Stimulated activated CD4-positive, alpha-beta T cell treated with anti-CD3 and anti-CD28 coated beads, Interleukin-15, amount 100 ng/mL, for 24 hours (primary cell): ENCODE results near the gene SLC2A13.
"Not testable (repeated sequence)": the region's sequence is repeated elsewhere in the genome, so short reads cannot be mapped to it uniquely, and the experiment has no call there.

Experiments used
- DNase-seq: peaks from one replicate; pipeline ENCODE4 v3.0.0-alpha.2; 2020

SLC2A13 gene

GRCh38 chr12:39795481-39795880, 310.4 kb downstream of the SLC2A13 start:
- no peak for DNase-seq

- no peak for DNase-seq
These were observed 312.9 kb downstream of the SLC2A13 start for GRCh38 chr12:39792938-39793337.

- DNase-seq, result no peak
These were observed 317.6 kb downstream of the SLC2A13 start for GRCh38 chr12:39788239-39788638.

- DNase-seq, result not testable (repeated sequence)
These were observed 320.1 kb downstream of the SLC2A13 start for GRCh38 chr12:39785814-39786213.

GRCh38 chr12:39782026-39782545, 323.8 kb downstream of the SLC2A13 start:
- DNase-seq, result no peak

- no peak for DNase-seq
These were observed 324.9 kb downstream of the SLC2A13 start for GRCh38 chr12:39780913-39781446.

- no peak for DNase-seq
These were observed 325.4 kb downstream of the SLC2A13 start for GRCh38 chr12:39780411-39780912.

- DNase-seq, result no peak
These were observed 326.0 kb downstream of the SLC2A13 start for GRCh38 chr12:39779768-39780340.

- no peak for DNase-seq
These were observed 328.4 kb downstream of the SLC2A13 start for GRCh38 chr12:39777465-39777864.

GRCh38 chr12:39773266-39773665, 332.6 kb downstream of the SLC2A13 start:
- DNase-seq, result no peak

GRCh38 chr12:39772821-39773259, 333.0 kb downstream of the SLC2A13 start:
- no peak for DNase-seq

GRCh38 chr12:39771456-39771855, 334.4 kb downstream of the SLC2A13 start:
- DNase-seq, result no peak

- no peak for DNase-seq
These were observed 340.8 kb downstream of the SLC2A13 start for GRCh38 chr12:39764944-39765560.

- no peak for DNase-seq
These were observed 342.1 kb downstream of the SLC2A13 start for GRCh38 chr12:39763890-39764169.

- DNase-seq, result no peak
These were observed 342.6 kb downstream of the SLC2A13 start for GRCh38 chr12:39763071-39763889.

GRCh38 chr12:39755478-39755877, 350.4 kb downstream of the SLC2A13 start:
- no peak for DNase-seq

GRCh38 chr12:39752482-39753137, 353.3 kb downstream of the SLC2A13 start:
- no peak for DNase-seq

GRCh38 chr12:39746151-39746550, 359.7 kb downstream of the SLC2A13 start:
- not testable (repeated sequence) for DNase-seq

- DNase-seq, result no peak
These were observed 362.2 kb downstream of the SLC2A13 start for GRCh38 chr12:39743655-39744054.

- no peak for DNase-seq
These were observed 369.5 kb downstream of the SLC2A13 start for GRCh38 chr12:39736406-39736805.

- DNase-seq, result no peak
These were observed 382.1 kb downstream of the SLC2A13 start for GRCh38 chr12:39723831-39724230.

- DNase-seq, result no peak
These were observed 383.4 kb downstream of the SLC2A13 start for GRCh38 chr12:39722504-39722903.

GRCh38 chr12:39713552-39713951, 392.3 kb downstream of the SLC2A13 start:
- no peak for DNase-seq
